Endothelial cell of hepatic sinusoid (primary cell): ENCODE results near the gene RFT1.

Experiments used
- in situ Hi-C: cut with HindIII; loops from 2 replicates; pipeline ENCODE4 v1.10.0; 2017; ENCODE audit warnings: low sequenced_read_pairs

The RFT1 gene

DNA sequence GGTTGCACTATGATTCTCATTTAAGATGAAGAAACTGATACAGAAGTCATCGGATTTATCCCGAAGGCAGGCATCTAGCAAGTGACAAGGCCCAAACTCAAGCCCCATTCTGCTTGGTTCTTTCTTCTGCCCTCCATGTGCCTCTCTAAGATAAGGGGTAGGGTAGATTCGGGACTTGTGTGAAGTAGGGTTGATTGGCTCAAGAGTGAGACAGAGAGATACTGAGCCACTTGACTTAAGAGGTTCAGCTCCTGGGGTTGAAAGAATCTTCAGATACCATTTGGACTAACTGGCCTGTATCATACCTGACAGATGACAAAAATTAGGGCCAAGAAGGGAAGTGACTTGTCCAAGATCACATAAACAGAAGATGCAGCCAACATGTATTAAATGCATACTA is 891 bp downstream of the RFT1 start:
- in situ Hi-C loops, result no loop called here

DNA sequence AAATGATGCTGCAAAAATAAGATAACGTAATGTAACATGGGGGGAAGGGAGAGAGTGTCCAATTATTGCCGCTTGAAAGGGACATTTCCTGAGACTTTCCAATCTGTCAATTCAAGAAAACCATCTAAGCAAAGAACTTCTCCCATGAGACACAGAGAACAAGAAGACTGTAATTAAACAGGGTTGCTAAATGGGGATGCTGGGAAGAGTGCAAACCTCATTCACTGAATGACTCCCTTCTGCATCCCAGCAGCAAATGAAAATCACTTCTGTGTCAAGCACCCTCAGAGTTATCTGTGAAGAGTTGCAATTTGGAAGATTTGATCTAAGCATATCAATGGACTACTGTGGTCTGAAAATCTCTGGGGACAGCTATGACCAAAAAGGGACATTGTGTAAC is 3.6 kb downstream of the RFT1 start:
- in situ Hi-C loops, result no loop called here

DNA sequence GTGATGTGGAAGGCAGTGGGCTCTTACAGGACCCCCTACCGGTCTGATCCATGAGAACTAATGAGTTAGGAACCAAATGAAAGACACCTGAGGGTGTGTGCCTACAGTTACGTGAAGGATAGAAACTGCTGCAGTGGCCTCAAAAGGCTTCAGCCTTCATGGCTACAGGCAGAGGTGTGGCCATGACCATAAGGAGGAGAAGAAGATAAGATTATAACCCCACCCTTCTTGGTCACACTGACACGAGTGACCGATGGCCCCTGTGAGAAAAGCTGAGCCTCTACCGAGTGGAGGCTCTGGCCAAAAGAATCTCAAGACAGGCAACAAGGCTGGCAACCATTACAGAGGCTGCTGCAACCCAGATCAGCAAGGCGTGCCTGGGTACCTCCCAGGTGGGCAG is 6.3 kb downstream of the RFT1 start:
- in situ Hi-C loops, result no loop called here

- in situ Hi-C loops, result no loop called here
These were observed 6.7 kb downstream of the RFT1 start for GRCh38 chr3:53123510-53123909.

DNA sequence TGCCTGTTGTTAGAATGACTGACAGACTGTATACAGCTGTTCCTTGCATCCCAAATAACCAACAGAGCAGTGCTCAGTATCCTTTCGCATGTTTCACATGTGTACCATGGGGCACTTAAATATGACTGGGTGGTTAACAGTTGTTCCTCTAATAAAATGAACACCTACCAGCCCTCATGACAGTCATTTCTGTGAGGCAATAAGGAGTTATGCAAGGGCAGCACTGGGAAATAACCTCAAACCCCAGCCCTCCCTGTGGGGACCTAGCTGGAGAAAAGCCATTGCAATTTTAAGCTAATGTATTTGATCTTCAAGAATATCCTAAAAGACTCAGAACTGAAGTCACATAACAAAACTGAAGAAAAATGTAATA is 7.3 kb downstream of the RFT1 start:
- in situ Hi-C loops, result no loop called here

DNA sequence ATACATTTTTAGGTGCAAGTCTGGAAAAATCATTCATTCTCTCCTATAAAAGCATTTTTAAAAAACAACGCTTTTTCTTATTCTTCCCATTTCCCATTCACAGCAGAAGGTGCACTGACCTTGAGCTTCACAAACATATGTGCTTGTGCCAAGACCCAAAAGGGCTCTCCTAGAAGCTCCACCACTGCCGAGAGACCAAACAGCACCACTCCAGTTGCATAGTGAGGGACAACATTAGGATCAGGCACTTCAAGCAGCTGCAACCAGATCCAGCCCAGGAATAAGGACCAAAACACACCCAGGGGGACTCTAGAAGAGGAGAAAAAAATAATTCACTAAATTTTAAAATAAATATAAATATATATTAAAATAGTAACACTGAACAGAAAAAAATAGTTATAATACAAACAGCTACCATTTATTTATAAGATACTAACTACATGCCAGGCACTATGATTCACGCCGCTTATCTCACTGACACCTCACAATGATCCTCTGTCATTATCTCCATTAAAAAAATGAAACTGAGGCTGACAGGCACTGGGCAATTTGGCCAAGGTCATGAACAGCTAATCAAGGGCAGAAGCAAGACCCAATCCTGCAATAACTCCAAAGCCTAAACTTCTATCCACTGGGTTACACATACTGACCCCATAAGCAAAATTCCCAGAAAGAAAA is 7.8 kb downstream of the RFT1 start:
- in situ Hi-C loops, result no loop called here

DNA sequence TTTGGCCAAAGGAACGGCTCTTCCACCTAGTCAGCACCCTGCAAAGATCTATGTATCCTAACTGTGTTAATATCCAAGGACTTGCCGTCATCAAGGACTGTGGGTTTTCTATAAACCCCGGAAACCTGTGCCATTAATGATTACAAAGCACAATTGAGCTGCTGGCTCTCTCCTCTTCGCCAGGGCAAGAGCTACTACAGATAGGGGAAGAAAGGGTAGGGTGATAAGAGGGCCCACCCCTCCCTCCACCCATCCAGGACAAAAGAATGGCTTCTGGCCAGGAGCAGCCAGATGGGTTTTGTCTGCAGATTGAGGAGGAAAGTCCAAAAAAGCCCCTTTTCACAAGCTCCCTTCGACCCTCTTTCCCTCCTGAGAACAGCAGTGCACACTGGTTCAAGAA is 9.9 kb downstream of the RFT1 start:
- in situ Hi-C loops, result no loop called here

DNA sequence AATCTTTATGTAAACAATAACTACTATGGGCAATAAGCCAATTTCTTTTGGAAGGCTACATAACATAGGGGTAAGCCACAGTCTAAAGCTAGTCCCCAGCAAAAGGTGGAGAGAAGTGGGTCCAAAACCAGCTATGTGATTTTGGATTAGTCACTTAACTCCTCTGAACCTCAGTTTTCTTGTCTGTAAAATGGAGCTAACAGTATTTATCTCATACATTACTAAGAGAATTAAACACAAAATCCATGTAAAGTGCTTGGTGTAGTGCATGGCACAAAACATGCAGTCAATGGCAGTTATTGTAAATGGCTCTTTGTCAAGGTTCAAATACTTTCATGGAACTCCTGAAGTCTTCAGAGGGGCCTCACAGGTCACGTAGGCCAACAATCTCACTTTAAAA is 13.3 kb downstream of the RFT1 start:
- in situ Hi-C loops, result loop anchor here (5.0 kb wide), 1 partner anchor 75 kb away; no protein-coding TSS in a partner anchor

DNA sequence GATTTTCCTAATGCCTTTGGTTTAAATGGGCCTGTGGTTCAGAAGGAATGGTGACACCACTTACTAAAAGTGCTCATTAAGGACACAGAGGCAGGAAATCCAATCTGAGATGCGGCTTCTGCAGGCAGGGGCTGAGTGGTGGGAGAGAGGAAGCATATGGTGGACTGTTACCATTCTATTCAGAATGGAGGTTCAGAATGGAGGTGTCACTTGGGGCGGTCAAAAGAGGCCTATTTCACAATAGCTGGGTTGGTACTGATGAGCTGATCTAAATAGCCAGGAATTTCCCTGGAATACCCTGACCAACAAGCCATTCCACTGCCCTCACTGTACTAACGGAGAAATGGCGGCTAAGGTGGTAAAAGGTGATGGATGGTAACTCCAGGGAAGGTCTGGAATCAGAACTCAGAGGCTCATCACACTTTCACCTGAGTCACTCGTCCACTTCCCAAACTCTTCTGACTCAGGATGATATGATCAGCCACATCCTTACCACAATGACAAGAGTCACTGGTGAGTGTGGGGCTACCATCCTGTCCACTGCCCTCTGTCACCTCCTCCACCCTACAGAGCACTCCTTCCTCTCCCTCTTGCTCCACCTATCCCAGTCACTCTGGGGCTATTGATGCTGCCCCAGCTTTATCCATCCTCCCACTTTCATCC is 15.7 kb downstream of the RFT1 start:
- in situ Hi-C loops, result loop anchor here (5.0 kb wide), 1 partner anchor 78 kb away; no protein-coding TSS in a partner anchor

DNA sequence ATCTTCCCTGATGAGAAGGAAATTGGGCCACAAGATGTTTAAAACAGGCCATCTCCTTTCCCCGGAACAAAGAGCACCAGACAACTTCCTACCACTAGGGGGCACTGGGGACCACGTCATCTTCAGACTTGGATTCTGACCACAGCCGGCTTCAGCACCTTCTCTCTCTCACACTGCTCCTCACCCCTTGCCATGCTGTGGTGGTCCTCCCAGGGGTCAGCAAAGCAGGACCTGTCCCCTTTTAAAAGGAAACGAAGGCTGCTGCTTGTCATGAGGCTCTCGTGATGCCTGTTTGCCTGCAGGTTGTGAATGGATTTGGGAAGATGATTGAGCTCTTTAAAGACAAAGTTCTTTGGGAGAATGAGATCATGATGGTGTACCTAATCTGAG is 16.2 kb downstream of the RFT1 start:
- in situ Hi-C loops, result no loop called here

DNA sequence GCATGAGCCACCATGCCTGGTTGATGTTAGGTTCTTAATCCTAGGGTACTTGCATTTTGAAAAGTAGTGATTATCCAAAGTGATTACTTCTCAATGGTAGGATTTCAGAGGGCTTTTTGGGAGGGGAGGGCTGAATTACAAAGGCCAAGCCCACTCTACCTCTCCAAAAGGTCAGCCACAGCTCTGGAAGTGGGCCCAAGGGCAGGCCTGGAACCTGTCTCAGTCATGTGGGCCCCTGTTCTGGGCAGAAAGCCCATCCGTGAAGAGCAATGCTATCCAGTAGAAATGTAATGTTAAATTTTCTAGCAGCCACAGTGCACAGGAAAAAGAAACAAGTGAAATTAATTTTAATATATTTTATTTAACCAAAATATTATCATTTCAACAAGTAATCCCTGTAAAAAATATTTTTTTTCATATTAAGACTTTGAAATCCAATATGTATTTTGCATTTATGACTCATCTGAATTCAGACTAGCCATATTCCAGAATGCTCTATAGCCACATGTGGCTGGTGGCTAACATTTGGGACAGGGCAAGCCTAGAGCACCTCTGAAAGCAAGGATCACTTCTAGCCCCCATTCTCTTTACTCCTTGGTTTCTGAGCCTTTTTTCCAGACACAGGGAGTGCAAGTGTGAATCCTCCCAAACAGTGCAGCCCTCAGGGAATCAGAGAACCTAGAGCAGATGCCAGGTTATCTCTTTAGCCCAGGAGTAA is 16.8 kb downstream of the RFT1 start:
- in situ Hi-C loops, result no loop called here

DNA sequence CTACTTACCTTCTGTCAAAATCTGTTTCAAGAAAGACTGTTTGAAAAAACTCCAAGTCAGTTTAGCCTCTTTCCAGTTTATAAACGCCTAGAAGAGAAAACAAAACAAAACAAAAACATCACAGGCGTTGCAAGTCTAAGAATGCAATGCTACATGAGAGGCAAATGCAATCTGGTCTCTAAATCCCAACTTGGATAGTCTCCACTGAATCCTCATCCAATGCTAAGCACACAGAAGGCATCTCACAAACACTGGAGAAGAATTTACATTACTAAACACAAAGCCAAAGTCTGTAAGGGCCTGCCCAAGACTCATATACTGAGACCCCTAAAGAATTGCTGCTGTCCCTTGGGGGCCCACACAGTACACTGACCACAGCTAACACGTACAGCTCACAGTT is 18.4 kb downstream of the RFT1 start:
- in situ Hi-C loops, result no loop called here

DNA sequence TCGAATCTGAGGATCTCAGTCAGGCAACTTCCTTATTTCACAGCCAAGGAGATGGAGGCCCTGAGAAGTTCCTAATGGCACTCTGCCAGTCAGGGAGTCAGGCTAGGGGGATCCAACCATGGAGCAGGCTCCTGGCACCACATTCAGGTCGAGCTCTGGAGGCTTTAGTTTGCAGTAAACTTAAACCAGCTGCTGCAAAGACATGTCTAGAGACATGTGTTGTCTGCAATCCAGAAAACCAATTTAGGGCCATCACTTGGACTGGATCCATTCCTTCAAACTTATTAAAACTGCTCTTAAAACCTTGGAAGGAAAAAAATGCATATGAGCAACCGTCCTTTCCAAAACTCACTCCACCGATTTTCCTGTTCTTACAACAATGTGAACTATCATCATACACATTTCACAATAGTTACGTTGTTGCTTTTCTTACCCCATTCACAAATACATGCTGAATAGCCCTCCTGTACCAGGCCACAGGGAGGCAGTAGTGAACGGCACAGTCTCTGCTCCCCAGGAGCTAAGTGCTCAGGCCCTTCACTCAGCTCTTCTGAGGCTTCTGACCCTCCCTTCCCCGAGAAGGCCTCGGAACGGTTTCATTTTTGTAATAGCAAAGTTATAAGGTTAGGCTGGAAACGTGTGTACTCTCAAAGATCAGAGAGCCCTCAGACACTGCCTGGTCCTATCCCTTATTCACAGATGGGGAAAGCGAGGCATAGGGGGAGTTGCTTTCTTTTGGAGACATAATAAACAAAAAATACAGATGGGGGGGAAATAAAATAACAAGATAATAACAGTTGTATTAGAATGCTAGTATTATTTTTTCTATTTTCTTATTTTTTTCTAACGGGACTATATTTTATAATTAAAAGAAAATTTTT is 20.1 kb downstream of the RFT1 start:
- in situ Hi-C loops, result no loop called here

GRCh38 chr3:53109190-53109589 is 21.0 kb downstream of the RFT1 start:
- in situ Hi-C loops, result no loop called here

GRCh38 chr3:53104762-53105161 is 25.5 kb downstream of the RFT1 start:
- in situ Hi-C loops, result no loop called here

DNA sequence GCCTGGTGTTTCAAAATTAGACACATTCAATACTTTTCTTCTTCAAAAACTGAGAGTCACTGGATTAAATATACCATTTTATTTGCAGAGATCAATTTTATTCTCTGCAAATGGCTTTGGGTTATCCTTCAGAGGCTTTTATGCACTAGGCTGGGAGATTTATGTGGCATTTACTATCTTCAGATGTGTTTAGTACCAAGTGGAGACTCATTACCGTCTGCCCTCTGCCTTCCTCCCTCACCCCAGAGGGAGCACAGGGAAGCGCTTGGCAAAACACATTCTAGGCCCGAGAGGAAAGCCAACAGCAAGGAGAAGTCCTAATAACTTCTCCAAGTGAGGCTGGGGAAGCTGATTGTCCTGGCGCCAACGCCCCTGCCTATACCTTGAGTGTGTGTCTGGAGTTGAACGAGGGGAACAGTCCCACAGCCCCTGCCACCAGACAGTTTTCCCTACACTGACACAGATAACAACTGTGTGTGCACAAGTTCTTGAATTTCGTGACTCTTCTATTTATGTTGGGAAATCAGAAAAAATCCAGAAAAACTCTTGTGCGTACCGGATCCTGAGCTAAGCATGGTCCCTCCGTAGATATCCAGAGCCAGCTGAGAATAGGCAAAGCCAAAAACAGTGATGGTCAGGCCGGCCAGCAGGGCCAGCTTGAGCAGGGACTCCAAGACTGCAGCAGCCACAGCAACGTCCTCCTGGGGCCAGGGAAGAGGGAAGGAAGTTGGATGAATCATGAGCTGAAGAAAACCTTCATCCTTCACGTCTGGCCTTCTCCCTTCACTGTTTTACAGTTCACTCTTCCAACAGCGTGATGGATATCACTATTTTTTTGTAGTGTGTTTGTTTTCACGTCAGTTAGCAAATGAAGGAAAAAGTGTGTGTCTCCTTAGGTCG is 26.6 kb downstream of the RFT1 start:
- in situ Hi-C loops, result no loop called here

DNA sequence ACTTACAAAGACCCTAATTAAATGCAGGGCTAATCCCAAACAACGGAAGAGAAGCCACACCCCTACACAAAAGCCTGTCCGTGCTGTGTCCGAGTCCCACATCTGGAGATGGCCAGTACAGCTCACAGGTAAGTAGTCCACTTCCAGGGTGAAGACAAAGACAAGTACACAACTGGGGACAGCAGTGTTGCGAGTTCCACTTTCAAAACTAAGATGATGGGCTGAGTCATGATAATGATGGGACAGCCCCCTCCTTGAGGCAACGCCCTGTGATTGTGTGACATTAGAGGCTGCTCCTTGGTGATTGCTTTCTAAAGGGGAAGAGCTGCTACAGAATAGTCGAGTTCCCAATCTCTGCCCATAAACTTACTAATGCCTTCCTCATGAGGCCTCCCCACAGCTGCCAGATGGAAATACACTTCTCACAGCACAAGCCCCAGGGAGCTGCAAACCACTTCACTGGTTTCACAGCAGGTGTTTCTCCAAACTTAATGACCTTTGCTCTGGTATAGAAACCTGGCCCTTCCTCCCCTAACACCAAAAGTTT is 27.6 kb downstream of the RFT1 start:
- in situ Hi-C loops, result no loop called here

- in situ Hi-C loops, result no loop called here
These were observed 28.3 kb downstream of the RFT1 start for GRCh38 chr3:53101956-53102355.

- in situ Hi-C loops, result no loop called here
These were observed 29.3 kb downstream of the RFT1 start for GRCh38 chr3:53100818-53101466.
